ENCODE data around the gene LRRC3.

LRRC3 gene

GRCh38 chr21:44440241-44441040 is 14.9 kb upstream of the LRRC3 start:
- no peak for DNase-seq (ENCODE audit: low read depth)

GRCh38 chr21:44441041-44441400 is 14.3 kb upstream of the LRRC3 start:
- DNase-seq (ENCODE audit: low read depth) = no peak

GRCh38 chr21:44441581-44442265 is 13.6 kb upstream of the LRRC3 start:
- no peak for DNase-seq (ENCODE audit: low read depth)

- no peak for DNase-seq (ENCODE audit: low read depth)
Observed at GRCh38 chr21:44442266-44443125, 12.8 kb upstream of the LRRC3 start.

GRCh38 chr21:44443291-44443890 is 11.9 kb upstream of the LRRC3 start:
- no peak for DNase-seq (ENCODE audit: low read depth)

GRCh38 chr21:44443891-44444285 is 11.4 kb upstream of the LRRC3 start:
- DNase-seq (ENCODE audit: low read depth) = no peak

GRCh38 chr21:44444286-44444931 is 10.9 kb upstream of the LRRC3 start:
- DNase-seq (ENCODE audit: low read depth) = no peak

- no peak for DNase-seq (ENCODE audit: low read depth)
Observed at GRCh38 chr21:44445145-44445812, 10.0 kb upstream of the LRRC3 start.

GRCh38 chr21:44448651-44449131 is 6.6 kb upstream of the LRRC3 start:
- DNase-seq (ENCODE audit: low read depth) = no peak

- no peak for DNase-seq (ENCODE audit: low read depth)
Observed at GRCh38 chr21:44449473-44450363, 5.6 kb upstream of the LRRC3 start.

- no peak for DNase-seq (ENCODE audit: low read depth)
Observed at GRCh38 chr21:44450402-44450801, 4.9 kb upstream of the LRRC3 start.

GRCh38 chr21:44450999-44451398 is 4.3 kb upstream of the LRRC3 start:
- no peak for DNase-seq (ENCODE audit: low read depth)

GRCh38 chr21:44453120-44453519 is 2.2 kb upstream of the LRRC3 start:
- DNase-seq (ENCODE audit: low read depth) = no peak

GRCh38 chr21:44454058-44454457 is 1.3 kb upstream of the LRRC3 start:
- DNase-seq (ENCODE audit: low read depth) = no peak

- DNase-seq (ENCODE audit: low read depth) = peak; percentile 2
Observed at GRCh38 chr21:44455524-44456213, 359 bp downstream of the LRRC3 start.

- DNase-seq (ENCODE audit: low read depth) = no peak
Observed at GRCh38 chr21:44456214-44456914, 1.1 kb downstream of the LRRC3 start.

GRCh38 chr21:44456915-44457736 is 1.8 kb downstream of the LRRC3 start:
- no peak for DNase-seq (ENCODE audit: low read depth)
